Stimulated activated CD8-positive, alpha-beta memory T cell treated with anti-CD3 and anti-CD28 coated beads, Interleukin-15, amount 100 ng/mL, for 1 hour (primary cell): Measurements from ENCODE around the gene TSPEAR.
"Not testable (repeated sequence)": the region's sequence is repeated elsewhere in the genome, so short reads cannot be mapped to it uniquely, and the experiment has no call there.

Source experiments
- DNase-seq: peaks from one replicate; pipeline ENCODE4 v3.0.0-alpha.2; 2020; ENCODE audit warnings: low read depth

The TSPEAR gene

DNA sequence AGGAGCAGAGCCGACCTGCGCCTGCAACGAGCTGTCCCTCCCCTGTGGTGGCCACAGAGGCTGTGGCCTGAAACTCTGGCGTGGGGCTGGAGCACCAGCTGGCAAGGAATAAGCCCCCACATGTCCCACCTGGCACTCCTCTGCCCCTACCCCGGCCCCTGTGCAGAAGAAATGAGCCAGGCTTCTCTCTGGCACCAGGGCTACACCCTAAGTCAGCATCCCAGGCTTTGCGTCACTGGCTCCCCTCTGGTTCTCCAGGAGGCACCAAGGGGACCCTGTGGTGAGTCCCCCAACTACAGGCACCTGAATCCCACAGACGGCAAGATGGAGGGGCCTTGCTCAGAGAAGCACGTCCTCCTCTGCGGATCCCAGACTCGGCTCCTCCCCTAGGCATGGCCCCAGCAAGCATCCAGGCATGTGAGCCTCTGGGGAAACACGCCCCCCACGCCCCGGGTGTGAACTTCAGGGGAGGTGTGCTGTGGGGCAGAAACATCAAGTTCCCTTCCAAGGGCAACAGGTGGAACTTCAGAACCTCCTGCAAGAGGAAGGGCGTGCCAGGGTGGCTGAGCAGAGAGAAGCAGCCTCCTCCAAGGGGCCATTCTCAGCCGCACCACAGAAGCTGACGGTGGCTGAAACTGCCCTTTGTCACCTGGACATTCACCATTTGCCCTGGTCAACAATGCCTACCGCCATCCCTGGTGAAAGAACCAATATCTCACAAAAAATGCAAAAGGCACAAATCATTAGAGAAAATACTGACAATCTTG, 108.1 kb downstream of the TSPEAR start:
- DNase-seq: no peak

DNA sequence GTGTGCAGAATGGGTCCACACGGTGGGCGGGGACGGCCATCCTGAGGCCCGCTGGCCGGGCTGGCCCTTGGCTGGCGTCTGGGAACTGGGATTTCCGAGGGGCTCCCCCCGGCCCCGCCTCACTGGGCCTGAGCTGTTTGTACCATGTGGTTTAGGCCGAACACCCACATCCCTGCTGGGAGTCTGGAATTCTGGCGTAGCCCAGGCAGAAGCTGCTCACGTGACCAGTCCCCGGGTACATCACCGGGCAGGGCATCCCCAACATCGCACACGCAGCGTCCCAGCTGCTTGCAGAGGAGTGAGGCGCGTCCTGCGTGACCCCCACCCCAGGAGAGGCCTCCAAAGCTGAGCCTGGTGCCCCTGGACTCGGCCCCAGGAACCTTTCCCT, 108.9 kb downstream of the TSPEAR start:
- DNase-seq: no peak

DNA sequence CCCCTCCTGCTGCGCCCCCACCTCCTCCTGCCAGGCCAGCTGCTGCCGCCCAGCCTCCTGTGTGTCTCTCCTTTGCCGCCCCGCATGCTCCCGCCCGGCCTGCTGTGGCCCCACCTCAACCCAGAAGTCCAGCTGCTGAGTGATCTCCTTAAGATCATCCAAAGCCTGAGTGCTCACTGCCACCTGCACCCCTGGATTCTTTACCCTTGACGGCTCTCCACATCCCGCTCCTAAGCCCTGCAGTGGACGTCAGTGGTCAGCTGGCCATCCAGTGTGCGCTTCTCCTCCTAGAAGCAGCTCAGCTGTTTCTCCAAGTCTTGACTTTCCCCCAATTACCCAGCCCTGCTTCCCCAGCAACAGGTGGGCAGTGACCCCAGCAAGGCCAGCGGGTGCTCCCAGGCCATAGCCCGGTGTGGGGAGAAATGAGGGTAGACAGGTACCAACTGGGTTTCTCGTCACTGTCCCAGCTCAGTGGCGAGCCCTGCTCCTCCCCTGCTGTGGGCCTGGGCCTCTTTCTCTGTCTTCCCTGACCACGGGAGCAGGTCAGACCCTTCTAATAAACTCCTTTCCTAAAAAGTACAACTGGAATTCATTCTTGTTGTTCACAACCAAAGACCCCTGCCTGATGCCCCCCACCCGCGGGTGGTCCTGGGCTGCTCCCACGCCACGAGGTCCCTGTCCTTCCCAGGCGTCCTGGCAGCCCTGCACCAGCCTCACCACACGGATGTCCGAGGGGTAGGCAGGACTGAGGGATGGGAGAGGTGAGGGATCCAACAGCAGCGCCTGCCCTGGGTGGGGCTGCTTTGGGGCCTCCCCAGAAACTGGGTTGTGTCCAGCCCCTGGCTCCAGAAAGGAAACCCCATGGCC, 109.5 kb downstream of the TSPEAR start:
- no peak for DNase-seq

DNA sequence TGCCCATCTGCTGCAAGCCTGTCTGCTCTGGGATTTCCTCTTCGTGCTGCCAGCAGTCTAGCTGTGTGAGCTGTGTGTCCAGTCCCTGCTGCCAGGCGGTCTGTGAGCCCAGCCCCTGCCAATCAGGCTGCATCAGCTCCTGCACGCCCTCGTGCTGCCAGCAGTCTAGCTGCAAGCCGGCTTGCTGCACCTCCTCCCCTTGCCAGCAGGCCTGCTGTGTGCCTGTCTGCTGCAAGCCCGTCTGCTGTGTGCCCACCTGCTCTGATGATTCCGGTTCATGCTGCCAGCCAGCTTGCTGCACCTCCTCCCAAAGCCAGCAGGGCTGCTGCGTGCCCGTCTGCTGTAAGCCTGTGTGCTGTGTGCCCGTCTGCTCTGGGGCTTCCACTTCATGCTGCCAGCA, 110.3 kb downstream of the TSPEAR start:
- DNase-seq: not testable (repeated sequence)

DNA sequence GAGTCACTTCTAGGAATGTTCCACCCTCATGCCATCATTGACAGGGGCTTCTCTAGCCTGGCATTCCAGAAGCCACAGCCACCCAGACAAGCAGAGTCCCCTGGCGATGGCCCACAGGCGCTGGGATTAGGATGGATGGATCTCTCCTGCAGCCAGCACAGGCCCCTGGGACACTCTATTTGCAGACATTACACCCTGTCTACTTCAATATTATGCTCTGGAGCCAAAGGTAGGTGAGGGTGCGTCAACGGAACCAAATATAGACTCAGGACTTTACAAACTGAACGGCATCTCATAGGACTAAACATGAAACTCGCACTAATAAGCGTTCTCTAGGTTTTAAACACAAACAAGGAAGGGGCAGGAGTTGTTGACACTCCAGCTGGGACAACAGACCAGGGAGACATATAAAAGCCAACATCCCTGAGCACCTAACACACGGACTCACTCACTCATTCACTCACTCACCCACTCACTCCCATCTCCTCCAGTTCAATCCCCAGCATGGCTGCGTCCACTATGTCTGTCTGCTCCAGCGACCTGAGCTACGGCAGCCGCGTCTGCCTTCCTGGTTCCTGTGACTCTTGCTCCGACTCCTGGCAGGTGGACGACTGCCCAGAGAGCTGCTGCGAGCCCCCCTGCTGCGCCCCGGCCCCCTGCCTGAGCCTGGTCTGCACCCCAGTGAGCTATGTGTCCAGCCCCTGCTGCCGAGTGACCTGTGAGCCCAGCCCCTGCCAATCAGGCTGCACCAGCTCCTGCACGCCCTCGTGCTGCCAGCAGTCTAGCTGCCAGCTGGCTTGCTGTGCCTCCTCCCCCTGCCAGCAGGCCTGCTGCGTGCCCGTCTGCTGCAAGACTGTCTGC, 111.0 kb downstream of the TSPEAR start, which contains the start of gene KRTAP10-7:
Gene KRTAP10-7 (plus strand): TSS at position 480 of the 861 bp plus-strand sequence. CDS start 25 bp downstream, at position 505.
- DNase-seq: not testable (repeated sequence)

DNA sequence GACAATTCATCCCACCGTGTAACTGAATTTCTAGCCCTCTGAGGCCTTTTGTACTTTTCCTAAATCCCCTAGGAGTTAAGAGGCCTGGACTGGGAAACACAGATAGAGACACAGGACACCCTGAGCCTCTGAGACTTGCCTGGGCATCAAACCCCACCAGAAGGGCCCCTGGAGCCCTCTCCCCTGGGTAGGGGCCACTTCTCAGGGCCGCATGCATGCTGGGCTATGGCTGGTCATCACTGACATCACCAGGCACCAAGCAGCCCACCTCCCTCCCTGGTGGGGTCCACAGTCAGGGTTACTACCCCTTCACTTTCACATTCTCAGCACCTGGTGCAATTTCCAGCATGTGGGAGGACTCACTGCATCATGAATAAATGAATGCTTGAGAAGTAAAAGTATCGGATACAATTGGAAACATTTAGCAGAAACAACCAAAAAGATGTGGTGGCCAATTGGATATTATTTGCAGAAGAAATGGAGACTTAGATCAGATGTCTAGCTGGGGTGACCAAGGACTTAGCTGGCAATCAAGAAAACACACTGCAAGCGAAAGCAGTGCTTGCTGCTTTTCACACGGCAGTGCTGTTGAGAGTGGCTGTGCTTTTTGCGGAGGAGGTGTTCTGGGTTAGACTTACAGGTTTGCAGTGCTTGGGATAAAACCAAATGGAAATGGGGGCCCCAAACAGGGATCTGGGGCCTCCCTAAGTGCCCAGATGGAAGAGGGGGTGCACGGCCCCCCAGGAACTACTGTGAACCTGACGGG, 111.9 kb downstream of the TSPEAR start:
- no peak for DNase-seq

DNA sequence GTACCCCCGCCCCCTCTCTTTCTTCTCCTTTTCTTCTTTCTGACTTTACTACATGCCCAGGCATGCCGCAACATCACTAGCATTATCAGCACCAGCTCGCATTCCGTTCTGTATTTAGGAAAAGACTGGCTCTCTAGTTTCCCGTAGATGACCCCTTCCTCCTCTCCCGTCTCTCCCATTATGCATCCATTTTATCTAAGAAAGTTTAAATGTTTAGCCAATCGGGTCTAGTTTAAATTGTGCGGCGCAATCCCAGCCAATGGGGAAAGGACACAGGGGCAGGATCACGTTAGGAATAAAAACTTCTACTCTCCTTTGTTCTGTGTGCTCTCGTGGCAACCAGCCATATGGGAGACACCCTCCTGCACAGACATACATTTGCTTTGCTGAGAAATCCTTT, 113.3 kb downstream of the TSPEAR start:
- no peak for DNase-seq

DNA sequence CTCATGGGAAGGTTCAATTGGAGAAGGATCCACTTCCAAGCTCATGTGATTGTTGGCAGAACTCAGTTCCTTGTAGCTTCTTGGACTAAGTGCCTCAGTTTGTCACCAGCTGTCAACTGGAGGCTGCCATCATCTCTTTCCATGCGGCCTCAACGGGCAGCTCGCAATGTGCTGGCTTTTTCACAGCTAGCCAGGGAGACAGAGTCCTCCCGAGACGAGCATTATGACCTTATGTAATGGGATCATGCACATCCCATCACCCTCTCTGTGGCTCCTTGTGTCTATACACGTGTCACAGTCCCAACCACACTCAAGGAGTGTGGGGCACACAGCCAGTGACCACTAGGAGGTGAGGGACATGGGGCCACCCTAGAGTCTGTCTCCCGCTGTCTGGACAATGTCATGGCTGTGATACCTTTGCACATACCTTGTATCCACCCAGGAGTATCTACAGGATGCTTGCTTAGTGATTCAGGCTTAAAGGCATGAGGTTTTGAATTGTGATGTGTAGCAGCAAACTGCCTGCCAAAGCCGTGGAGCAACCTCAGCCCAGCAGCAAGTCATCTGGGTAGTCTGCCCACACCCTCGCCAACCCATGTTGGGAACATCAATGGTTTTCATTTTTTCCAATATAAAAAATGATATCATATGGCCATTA, 115.2 kb downstream of the TSPEAR start:
- DNase-seq: no peak

DNA sequence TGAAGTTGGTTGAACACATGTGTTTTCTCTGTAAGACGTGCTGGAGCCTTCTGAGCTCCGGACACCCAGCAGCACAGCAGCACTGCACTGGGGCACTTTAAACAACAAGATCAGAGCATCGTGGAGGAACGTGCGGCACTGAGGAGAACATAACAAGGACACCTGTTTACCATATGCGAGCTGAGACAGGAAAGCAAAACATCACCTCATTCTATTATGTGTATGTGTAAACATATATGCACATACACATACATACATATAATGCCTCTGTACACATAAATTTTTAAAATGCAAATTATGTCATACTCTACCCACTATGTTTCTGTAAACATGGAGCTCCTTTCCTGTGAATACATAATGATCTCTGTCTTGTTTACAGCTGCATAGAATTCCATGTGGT, 115.8 kb downstream of the TSPEAR start:
- no peak for DNase-seq

DNA sequence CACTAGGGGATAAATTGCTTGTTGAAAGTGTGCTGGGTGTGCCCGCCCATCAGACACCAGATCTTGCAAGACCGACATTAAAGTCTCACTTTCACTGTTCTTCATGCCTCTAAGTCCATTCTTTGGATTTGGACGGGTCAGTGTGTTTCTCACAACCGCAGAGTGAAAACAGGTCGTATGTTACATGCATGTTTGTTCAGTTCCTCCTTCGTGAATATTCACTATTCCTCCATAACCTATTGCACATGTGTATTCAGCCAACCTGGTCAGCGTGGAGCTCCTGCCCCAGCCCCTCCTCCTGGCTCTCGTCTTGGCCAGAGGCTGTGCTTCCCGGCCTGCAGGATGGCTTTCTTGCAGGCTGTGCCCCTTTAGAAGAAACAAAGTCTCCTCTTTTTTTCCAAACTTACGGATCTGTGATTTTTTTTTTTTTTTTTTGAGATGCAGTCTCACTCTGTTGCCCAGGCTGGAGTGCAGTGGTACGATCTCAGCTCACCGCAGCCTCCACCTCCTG, 116.9 kb downstream of the TSPEAR start:
- no peak for DNase-seq

DNA sequence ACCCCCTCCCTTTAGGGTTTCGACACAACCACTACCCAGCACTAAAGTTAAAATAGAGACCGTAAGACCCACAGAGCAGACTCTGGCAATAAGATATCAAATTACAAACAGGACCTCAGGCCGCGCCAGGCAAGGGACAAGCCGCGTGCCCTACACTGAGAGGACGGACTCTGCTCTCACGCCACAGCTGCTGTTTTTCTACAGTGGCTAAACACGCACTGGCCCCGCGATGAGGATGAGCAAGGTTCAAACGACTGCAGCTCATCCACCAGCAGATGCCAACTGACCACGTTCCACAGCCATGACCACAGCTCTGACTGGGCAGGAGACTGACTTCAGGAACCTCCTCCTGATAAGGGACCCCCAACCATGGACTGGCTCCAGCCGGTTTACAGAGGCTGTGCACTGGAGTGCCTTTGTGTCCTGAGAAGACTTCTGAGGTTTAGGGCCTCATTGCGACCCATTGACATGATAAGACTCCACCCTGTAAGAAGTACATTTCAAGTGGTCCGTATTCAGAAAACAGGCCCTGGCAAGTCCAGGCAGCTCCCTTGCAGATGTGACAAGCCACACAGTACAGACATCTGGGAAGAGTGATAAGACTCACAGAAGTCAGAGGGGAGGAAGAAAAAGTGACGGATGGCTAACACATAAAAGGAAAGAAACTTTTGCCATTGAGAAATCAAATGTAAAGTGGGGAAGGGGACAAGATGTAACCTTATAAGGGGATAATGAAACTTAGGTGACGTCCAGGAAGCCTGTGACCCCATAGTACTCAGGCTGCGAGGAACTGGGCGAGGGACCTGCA, 117.6 kb downstream of the TSPEAR start:
- no peak for DNase-seq

DNA sequence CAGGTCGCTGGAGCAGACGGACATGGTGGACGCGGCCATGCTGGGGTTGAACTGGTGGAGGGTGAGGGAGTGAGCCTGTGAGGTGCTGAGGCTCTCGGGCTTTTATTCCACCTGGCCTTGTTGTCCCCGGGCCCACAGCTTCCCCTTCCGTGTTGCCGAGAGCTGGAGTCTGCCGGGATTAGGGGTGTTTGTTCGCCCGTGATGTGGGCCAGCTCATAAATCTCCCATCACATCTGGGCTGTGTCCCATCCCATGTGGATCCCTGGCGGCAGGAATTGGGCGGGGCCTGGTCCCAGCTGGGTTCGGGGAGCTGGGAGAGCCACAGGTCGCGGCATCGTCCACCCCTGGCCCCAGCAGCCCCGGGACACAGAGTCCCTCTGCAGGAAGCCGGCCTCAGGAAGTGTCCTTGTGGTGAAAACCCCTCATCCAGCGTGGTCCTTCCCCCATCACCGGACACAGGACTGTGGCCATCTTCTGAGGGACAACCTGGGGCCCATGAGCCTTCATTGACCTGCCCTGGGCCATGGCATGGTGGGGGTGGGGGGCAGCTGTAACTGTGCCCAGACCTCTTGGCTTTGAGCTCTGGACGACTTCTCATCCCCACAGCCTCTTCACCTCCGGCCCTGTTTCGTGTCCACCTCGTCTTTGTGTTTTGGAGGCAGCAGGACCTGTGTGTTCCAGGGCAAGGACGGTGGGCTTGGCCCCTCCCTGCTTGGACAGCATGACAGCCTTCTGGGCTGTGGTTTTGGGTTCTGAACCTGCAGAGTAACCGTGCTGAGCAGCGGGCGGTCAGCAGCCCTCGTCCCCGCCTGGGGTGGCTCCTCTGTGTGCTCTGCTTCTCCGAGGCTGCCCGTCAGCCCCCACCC, 118.7 kb downstream of the TSPEAR start, which contains the start of gene KRTAP10-6:
Gene KRTAP10-6 (minus strand): TSS at position 60 of the 866 bp plus-strand sequence. CDS start 21 bp downstream, at position 39.
- no peak for DNase-seq

DNA sequence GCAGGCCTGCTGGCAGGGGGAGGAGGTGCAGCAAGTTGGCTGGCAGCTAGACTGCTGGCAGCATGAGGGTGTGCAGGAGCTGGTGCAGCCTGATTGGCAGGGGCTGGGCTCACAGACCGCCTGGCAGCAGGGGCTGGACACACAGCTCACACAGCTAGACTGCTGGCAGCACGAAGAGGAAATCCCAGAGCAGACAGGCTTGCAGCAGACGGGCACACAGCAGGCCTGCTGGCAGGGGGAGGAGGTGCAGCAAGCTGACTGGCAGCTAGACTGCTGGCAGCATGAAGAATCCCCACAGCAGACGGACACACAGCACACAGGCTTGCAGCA, 119.6 kb downstream of the TSPEAR start:
- not testable (repeated sequence) for DNase-seq

DNA sequence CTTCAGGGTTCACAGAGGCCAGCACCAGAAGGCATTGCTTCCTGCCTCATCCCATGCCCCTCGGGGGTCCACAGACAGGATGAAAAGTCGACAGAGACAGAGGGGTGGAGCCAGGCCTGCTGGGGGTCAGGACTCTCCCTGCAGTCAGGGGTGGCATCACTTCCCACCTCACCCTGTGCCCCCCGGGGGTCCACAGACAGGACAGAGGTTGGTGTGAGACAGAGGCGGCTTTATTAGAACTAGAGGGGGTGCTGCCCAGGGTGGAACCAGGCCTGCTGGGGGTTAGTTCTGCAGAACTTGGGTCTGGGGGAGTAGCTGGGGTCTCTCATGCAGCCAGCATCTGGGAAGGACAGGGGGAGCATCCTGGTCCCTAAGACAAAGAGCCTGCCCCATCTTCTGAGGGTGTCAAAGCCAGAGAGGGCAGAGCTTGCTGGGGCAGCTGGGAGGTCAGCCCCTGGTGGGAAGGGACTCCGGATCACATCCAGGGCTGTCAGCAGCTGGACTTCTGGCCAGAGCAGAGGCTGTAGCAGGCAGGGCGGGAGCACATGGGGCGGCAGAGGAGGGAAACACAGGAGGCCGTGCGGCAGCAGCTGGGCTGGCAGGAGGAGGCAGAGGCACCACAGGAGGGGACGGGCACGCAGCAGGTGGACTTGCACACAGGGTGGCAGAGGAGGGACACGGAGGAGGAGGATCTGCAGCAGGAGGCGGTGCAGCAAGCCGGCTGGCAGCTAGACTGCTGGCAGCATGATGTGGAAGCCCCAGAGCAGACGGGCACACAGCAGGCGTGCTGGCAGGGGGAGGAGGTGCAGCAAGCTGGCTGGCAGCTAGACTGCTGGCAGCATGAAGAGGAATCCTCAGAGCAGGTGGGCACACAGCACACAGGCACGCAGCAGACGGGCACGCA, 120.2 kb downstream of the TSPEAR start:
- not testable (repeated sequence) for DNase-seq

DNA sequence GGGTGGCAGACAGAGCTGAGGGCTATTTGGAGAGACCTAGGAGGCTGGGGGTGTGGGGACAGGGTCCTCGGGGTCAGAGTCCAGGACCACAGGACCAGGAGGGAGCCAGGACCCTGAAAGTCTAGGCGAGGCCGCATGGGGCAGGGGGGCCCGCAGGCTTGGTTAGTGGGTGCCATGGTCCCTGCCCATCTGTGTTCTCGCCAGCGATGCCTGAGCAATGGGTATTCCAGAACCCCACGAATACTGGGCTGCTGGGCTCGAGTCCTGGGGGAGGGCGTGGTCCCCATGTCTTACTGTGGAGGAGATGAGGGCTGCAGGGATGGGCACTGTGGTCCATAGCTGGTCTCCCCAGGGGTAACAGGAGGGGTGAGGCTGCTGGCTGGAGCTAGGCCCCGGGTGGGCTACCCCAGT, 121.1 kb downstream of the TSPEAR start:
- DNase-seq: no peak

DNA sequence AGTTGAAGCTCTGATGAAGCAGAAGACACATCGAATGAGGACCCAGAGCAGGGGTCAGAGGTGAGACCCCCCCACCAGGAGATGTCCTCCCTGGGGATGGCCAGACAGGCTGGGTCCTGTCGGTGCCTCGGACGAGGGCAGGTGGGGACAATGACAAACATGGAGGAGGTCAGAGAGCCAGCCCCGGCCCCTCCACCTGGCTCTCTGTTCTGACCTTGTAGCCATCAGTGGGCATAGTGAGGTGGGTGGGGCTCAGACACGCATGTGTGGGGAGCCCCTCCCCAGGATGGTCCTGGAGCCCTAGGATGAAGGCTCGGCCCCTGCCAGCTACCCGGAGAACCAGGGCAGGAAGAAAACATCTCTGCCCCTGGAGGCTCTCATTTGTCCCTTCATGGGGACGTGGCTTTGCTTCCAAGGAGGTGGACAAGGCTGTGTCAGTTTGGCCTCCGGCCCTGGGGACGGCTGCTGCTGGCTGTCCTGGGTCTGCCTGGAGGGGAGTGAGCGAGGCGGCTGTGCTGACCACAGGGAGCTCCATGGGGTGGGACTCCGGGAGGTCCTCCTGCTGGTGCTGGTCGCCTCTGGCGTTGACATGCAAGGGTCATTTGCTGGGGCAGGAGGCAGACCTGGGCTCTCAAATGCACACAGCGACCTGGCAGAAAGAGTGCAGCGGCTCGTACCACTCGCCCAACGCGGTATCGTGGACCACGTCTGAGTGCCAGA, 121.6 kb downstream of the TSPEAR start:
- no peak for DNase-seq

DNA sequence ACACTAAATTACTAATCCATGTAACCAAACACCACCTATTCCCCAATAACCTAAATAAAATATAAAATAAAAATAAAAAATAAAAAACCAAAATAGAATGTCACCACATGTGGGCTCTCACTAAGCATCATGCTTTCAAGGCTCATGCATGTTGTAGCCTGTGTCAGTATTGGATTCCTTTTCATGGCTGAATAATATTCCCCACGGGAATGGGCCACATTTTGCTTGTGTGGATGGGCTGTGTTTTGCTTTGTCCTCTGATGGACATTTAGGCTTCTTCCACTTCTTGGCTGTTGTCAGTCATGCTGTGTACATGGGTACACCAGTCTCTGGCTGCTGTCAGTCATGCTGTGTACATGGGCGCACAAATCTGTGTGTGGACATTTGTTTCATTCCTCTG, 122.3 kb downstream of the TSPEAR start:
- no peak for DNase-seq
